Gastrocnemius medialis (tissue), 4 donors: ENCODE measurements around the gene CSTF3.

ENCODE experiments used
- POLR2A ChIP-seq, 2 donors: fragments of 450-650 bp; IDR thresholded peaks; one replicate each; pipeline ENCODE4 v1.6.1; 2017; ENCODE audit warnings: antibody characterized with exemption in 2 of 2, mild to moderate bottlenecking in 2 of 2, moderate library complexity in 2 of 2
- TF ChIP-seq, protein P1 (sequence below), 5 experiments: fragments of 450-650 bp in 3 of 5; fragments of 200-600 bp in 2 of 5; sonication (generic) in 2 of 5; IDR thresholded peaks in 4 of 5; conservative IDR thresholded peaks in 1 of 5; 1 replicate in 4 of 5; 2 replicates in 1 of 5; pipeline ENCODE4 v1.5.1; 2016 to 2019; ENCODE audit warnings: antibody characterized with exemption in 5 of 5, mild to moderate bottlenecking in 3 of 5, moderate library complexity in 3 of 5

DNA sequence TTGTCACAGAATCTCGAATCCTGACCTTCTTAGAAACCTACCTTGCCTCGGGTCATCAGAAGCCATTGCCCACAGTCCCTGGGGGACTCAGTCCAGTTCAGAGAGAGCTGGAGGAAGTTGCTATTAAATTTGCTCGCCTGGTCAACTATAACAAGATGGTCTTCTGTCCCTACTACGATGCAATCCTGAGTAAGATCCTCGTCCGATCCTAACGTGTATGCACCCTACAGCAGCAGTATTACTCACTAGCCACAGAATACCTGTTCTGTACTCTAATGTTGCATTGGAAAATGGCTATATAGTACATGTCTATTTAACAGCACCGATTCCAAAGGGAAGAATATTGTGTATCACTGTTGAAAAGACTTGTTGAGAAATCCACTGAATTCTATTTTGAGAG, 88.8 kb downstream of the CSTF3 start:
- TF ChIP-seq, protein P1, sequence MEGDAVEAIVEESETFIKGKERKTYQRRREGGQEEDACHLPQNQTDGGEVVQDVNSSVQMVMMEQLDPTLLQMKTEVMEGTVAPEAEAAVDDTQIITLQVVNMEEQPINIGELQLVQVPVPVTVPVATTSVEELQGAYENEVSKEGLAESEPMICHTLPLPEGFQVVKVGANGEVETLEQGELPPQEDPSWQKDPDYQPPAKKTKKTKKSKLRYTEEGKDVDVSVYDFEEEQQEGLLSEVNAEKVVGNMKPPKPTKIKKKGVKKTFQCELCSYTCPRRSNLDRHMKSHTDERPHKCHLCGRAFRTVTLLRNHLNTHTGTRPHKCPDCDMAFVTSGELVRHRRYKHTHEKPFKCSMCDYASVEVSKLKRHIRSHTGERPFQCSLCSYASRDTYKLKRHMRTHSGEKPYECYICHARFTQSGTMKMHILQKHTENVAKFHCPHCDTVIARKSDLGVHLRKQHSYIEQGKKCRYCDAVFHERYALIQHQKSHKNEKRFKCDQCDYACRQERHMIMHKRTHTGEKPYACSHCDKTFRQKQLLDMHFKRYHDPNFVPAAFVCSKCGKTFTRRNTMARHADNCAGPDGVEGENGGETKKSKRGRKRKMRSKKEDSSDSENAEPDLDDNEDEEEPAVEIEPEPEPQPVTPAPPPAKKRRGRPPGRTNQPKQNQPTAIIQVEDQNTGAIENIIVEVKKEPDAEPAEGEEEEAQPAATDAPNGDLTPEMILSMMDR (IDR thresholded peaks at IDR 0.05 in 4 of 5, conservative IDR thresholded peaks at IDR 0.05 in 1 of 5) = no peak
- TF ChIP-seq POLR2A (IDR thresholded peaks at IDR 0.05) = no peak
